AG04450 (cell line): ENCODE data around the gene ISG20. TPM values are rescaled to one million over a fixed set of nuclear protein-coding genes. Genes with fewer than 3 reads are reported as not detected.

Experiments used
- CTCF ChIA-PET: fragments of 300-600, 350-600 bp; formaldehyde crosslinking; extraction: SDS; loops from one replicate; lab custom pipeline; 2022; ENCODE audit warnings: antibody characterized with exemption, inconsistent platforms; lab: Charles Lee
- POLR2A ChIA-PET: fragments of 350-600 bp; formaldehyde crosslinking; extraction: SDS; loops from one replicate; lab custom pipeline; 2021; ENCODE audit warnings: antibody characterized with exemption, inconsistent platforms; lab: Yijun Ruan, JAX
- DNase-seq: peaks from one replicate; pipeline ENCODE4 v3.0.0-alpha.2; 2011; ENCODE audit warnings: low read depth, low spot score
- H3K27ac ChIP-seq: one replicate; pipeline ENCODE4 v1.5.1; 2012; ENCODE audit warnings: low read depth, low read length, control low read depth
- H3K27me3 ChIP-seq: one replicate; pipeline ENCODE4 v1.6.0; 2012; ENCODE audit warnings: low read length; ENCODE audit not compliant: control insufficient read depth, insufficient read depth
- H3K4me3 ChIP-seq: 2 replicates; pipeline ENCODE4 v1.5.1; 2011; ENCODE audit warnings: mild to moderate bottlenecking, low read depth, low read length, control low read depth
- H3K9me3 ChIP-seq: 2 replicates; pipeline ENCODE4 v1.5.1; 2012; ENCODE audit warnings: low read length; ENCODE audit not compliant: control insufficient read depth, insufficient read depth
- CTCF ChIP-seq: IDR thresholded peaks from 2 replicates; pipeline ENCODE4 v1.5.1; 2011; ENCODE audit warnings: low read depth, low read length, control low read depth, inconsistent platforms
- polyA plus RNA-seq: library from polyadenylated mRNA; depleted of rRNA; stranded (reverse); fragments of >200 nt; gene quantifications from 2 replicates; pipeline ENCODE4 v1.2.3, GENCODE V29; 2011

The ISG20 gene
- polyA plus RNA-seq, 1 experiment, result 5.2 TPM

DNA sequence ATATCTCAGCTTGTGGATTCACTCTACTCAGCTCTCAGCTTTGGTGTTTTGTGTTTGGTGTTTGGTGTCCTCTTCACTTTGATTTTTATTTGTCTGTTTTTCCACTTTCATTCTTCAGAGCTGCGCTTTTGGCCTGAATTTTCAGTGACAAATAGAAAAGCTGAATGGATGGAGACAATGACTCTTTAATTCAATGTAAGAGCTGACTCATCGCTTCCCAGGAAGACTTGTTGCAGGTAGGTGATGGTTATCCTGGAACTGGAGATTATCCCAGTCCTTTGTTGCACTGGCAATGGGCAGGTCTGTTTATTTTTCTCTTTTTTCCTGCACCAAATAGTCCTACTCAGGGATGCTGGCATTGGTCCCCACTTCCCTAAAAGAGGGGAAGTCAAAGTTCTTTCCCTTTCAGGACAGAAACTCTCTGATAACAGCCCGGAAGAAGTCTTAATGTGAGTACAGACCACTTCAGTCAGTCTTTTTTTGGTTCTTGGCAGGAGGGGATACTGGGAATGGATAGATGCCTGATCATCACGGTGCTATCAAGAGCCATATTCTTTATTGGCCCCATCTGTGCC, 30.1 kb upstream of the ISG20 start:
- Histone ChIP-seq H3K4me3 (no peak overlapping the region), H3K27ac (no peak overlapping the region), H3K27me3 (peaks cover 51% of the 10 kb centered on the region), H3K9me3 (peaks cover 6% of the 10 kb centered on the region; the same call in 1 of the 2 replicates)
- CTCF ChIA-PET, result interaction anchor here (0.7 kb wide), 1 partner anchor 489 kb away, joined by 3 read pairs; no protein-coding TSS in a partner anchor
- POLR2A ChIA-PET, result no interaction called here
- TF ChIP-seq CTCF, result no peak
- DNase-seq, result no peak

DNA sequence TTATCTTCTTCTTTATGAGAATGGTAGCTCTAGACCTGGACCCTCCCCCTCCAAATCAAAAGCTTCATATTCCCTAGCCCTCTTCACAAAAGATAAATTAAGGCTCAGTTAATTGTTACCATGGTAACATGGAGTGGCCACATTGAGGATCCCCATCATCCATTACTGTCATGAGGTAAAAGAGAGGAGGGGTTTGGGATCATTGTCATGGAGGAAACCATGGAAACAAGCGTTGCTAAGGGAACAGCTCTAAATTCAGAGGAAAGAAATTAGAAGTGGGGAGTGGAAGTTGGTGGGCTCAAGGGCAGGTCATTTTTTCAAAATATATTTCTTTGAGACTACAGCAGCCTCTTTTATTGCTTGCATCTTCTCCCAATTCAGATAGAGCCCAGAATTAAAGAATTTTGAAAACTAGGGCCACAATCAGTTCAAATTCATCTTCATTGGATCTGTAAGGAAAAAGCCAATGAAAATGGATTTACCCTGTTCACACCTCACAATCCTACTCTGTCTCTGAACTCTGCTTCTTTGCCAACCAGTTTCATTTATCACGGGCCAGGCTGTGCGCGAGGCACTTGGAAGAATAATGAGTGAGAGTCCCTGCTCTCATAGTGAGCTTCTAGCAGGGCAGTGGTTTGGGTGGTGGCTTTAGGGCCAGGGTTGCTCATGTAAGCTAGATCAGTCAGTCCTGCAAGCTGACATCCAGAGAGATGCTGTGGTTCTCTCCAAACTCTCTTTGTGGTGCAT, 29.3 kb upstream of the ISG20 start:
- Histone ChIP-seq H3K27ac (no peak overlapping the region), H3K4me3 (no peak overlapping the region), H3K27me3 (peaks cover 44% of the 10 kb centered on the region), H3K9me3 (peaks cover 3% of the 10 kb centered on the region; the same call in 1 of the 2 replicates)
- DNase-seq, result no peak
- no peak for TF ChIP-seq CTCF
- ChIA-PET POLR2A (no interaction called here), CTCF (no interaction called here)

DNA sequence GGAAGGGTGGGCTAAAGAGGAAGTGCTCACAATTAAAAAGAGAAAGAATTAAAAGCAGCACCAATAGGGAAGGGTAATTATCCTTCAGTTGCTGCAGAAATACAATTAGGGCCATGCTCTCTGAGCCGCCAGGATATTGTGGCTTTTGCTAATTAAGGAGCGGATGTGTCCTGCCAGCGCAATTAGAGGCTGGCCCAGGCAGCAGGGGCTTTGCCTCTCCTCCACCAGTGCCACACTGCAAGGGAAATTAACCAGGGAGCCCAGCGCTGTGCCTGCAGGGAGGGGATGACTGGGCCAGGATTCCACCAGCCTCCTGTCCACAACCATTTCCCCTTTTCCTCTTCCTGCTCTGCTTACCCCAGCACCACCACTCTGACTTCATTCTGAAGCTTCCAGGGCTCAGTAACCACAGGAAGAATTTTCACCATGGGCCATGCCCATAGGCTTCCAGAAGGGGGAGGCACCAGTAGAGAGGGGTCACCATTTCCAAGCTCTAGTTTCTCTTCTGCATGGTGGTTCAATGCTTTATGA, 28.1 kb upstream of the ISG20 start:
- no peak overlapping the region for H3K27ac ChIP-seq
- H3K4me3 ChIP-seq, result no peak overlapping the region
- H3K27me3 ChIP-seq, result peaks cover 31% of the 10 kb centered on the region
- no peak for DNase-seq
- peak; percentile 30; the same call in 1 of the 2 replicates for TF ChIP-seq CTCF
- ChIA-PET POLR2A (no interaction called here), CTCF (interaction anchor here (0.6 to 1.2 kb wide), 3 partner anchors 18 to 387 kb away, joined by 3 to 5 read pairs (median 4); no protein-coding TSS in a partner anchor)
- H3K9me3 ChIP-seq, result no peaks in the 10 kb centered on the region; the same call in 1 of the 2 replicates

DNA sequence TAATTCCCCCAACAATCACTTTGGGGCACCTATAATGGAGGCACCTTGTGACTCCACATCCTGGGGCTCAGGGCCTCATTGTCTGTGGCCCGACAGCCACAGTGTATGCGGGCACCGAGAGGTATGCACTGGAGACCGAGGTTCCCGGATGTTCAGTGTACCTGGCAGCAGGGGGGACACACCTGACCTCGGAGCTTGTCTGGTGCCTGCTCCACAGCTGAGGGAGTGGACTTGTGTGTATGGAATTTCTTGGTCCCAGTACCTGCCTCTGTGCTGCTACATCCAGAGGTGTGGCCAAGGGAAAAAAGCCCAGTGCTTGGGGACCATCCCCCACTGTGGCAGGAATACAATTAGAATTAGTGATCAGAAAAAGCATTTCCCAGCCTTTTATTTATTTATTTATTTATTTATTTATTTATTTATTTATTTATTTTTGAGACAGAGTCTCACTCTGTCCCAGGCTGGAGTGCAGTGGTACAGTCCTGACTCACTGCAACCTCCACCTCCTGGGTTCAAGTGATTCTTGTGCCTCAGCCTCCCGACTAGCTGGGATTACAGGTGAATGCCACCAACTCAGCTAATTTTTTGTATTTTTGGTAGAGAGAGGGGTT, 26.5 kb upstream of the ISG20 start:
- ChIA-PET CTCF (no interaction called here), POLR2A (no interaction called here)
- Histone ChIP-seq H3K4me3 (no peak overlapping the region), H3K27ac (no peak overlapping the region), H3K9me3 (no peaks in the 10 kb centered on the region), H3K27me3 (peaks cover 16% of the 10 kb centered on the region)
- DNase-seq, result no peak
- no peak for TF ChIP-seq CTCF
